H9 (cell line): Measurements from ENCODE around the gene CLECL1. TPM values are rescaled to one million over a fixed set of nuclear protein-coding genes. Genes with fewer than 3 reads are reported as not detected.
A peak's percentile ranks its signal among the peaks of the same experiment; 100 is the strongest.
"Not testable (repeated sequence)": the region's sequence is repeated elsewhere in the genome, so short reads cannot be mapped to it uniquely, and the experiment has no call there.

Source experiments
- DNase-seq: peaks from one replicate; pipeline ENCODE4 v3.0.0-alpha.2; 2017
- H2AFZ ChIP-seq: one replicate; pipeline ENCODE4 v1.6.1; 2013; ENCODE audit warnings: mild to moderate bottlenecking, low read length, control low read depth, moderate library complexity
- H2AK5ac ChIP-seq: 2 replicates; pipeline ENCODE4 v1.6.1; 2013; ENCODE audit warnings: low read length, control low read depth, mixed read lengths; ENCODE audit not compliant: insufficient read length
- H2BK120ac ChIP-seq: one replicate; pipeline ENCODE4 v1.6.1; 2013; ENCODE audit warnings: low read depth, mild to moderate bottlenecking, low read length, control low read depth, inconsistent platforms; ENCODE audit not compliant: poor library complexity, severe bottlenecking
- H2BK12ac ChIP-seq: 2 replicates; pipeline ENCODE4 v1.6.1; 2013; ENCODE audit warnings: low read length, control low read depth, mixed read lengths, low read depth; ENCODE audit not compliant: insufficient read length
- H2BK15ac ChIP-seq: 2 replicates; pipeline ENCODE4 v1.6.1; 2013; ENCODE audit warnings: low read depth, low read length, control low read depth
- H2BK20ac ChIP-seq: one replicate; pipeline ENCODE4 v1.6.1; 2013; ENCODE audit warnings: low read depth, mild to moderate bottlenecking, low read length, control low read depth, inconsistent platforms; ENCODE audit not compliant: poor library complexity, severe bottlenecking
- H2BK5ac ChIP-seq: 2 replicates; pipeline ENCODE4 v1.6.1; 2013; ENCODE audit warnings: low read length, control low read depth, mixed read lengths; ENCODE audit not compliant: insufficient read length
- H3K14ac ChIP-seq: 2 replicates; pipeline ENCODE4 v1.6.1; 2013; ENCODE audit warnings: low read length, control low read depth; ENCODE audit not compliant: insufficient read depth
- H3K18ac ChIP-seq: 2 replicates; pipeline ENCODE4 v1.6.1; 2013; ENCODE audit warnings: low read depth, mild to moderate bottlenecking, mixed read lengths, low read length, control low read depth; ENCODE audit not compliant: insufficient read length
- H3K23ac ChIP-seq: 2 replicates; pipeline ENCODE4 v1.6.1; 2013; ENCODE audit warnings: low read length, control low read depth, mixed read lengths, low read depth; ENCODE audit not compliant: insufficient read length
- H3K23me2 ChIP-seq: 2 replicates; pipeline ENCODE4 v1.6.1; 2013; ENCODE audit warnings: low read depth, mild to moderate bottlenecking, mixed read lengths, low read length, control low read depth; ENCODE audit not compliant: insufficient read length, poor library complexity, severe bottlenecking
- H3K27ac ChIP-seq: 2 replicates; pipeline ENCODE4 v1.5.1; 2013; ENCODE audit warnings: low read length, control low read depth, mixed read lengths, low read depth; ENCODE audit not compliant: insufficient read length
- H3K27me3 ChIP-seq: 2 replicates; pipeline ENCODE4 v1.6.1; 2013; ENCODE audit warnings: low read length, control low read depth, inconsistent platforms; ENCODE audit not compliant: insufficient read depth
- H3K4ac ChIP-seq: 2 replicates; pipeline ENCODE4 v1.6.1; 2013; ENCODE audit warnings: low read depth, mild to moderate bottlenecking, control low read depth, inconsistent platforms, low read length, moderate library complexity
- H3K4me1 ChIP-seq: 2 replicates; pipeline ENCODE4 v1.6.1; 2013; ENCODE audit warnings: low read length, control low read depth, inconsistent platforms; ENCODE audit not compliant: insufficient read depth
- H3K4me2 ChIP-seq: 2 replicates; pipeline ENCODE4 v1.6.1; 2013; ENCODE audit warnings: low read length, control low read depth, mixed read lengths; ENCODE audit not compliant: insufficient read length, insufficient read depth
- H3K56ac ChIP-seq: 2 replicates; pipeline ENCODE4 v1.6.1; 2013; ENCODE audit warnings: low read depth, mild to moderate bottlenecking, mixed read lengths, low read length, control low read depth; ENCODE audit not compliant: insufficient read length
- H3K79me1 ChIP-seq: 2 replicates; pipeline ENCODE4 v1.6.1; 2013; ENCODE audit warnings: low read depth, mild to moderate bottlenecking, moderate library complexity, low read length, control low read depth, inconsistent platforms; ENCODE audit not compliant: insufficient read depth, poor library complexity, severe bottlenecking
- H3K79me2 ChIP-seq: 2 replicates; pipeline ENCODE4 v1.6.1; 2013; ENCODE audit warnings: low read length, control low read depth, inconsistent platforms; ENCODE audit not compliant: insufficient read depth
- H3K9ac ChIP-seq: 2 replicates; pipeline ENCODE4 v1.6.1; 2013; ENCODE audit warnings: low read length, control low read depth, mixed read lengths; ENCODE audit not compliant: insufficient read length; ENCODE audit errors: extremely low read depth
- H3K9me3 ChIP-seq: one replicate; pipeline ENCODE4 v1.6.1; 2013; ENCODE audit warnings: low read depth, low read length, inconsistent platforms; ENCODE audit not compliant: control insufficient read depth
- H3T11ph ChIP-seq: one replicate; pipeline ENCODE4 v1.6.1; 2013; ENCODE audit warnings: mild to moderate bottlenecking, low read length, control low read depth, inconsistent platforms
- H4K20me1 ChIP-seq: one replicate; pipeline ENCODE4 v1.6.1; 2013; ENCODE audit not compliant: control insufficient read depth, insufficient read length, insufficient read depth
- H4K5ac ChIP-seq: 2 replicates; pipeline ENCODE4 v1.6.1; 2013; ENCODE audit warnings: low read depth, mild to moderate bottlenecking, mixed read lengths, low read length, control low read depth; ENCODE audit not compliant: insufficient read length
- H4K8ac ChIP-seq: replicated peaks from 2 replicates; pipeline ENCODE4 v1.6.1; 2013; ENCODE audit warnings: low read length, control low read depth, mixed read lengths, low read depth; ENCODE audit not compliant: insufficient read length
- H4K91ac ChIP-seq: 2 replicates; pipeline ENCODE4 v1.6.1; 2013; ENCODE audit warnings: low read depth, mild to moderate bottlenecking, moderate library complexity, mixed read lengths, low read length, control low read depth; ENCODE audit not compliant: insufficient read length
- H3K27ac Mint-ChIP-seq, 3 experiments: 2 replicates in 2 of 3; 3 replicates in 1 of 3; pipeline ENCODE4 v1.8.0; 2020 to 2021; ENCODE audit warnings: mixed read lengths in 3 of 3, mild to moderate bottlenecking in 1 of 3, moderate library complexity in 1 of 3
- H3K27me3 Mint-ChIP-seq: 2 replicates; pipeline ENCODE4 v1.8.0; 2021; ENCODE audit warnings: low read depth, mild to moderate bottlenecking, moderate library complexity, mixed read lengths
- H3K36me3 Mint-ChIP-seq, 3 experiments: 2 replicates in 2 of 3; 3 replicates in 1 of 3; pipeline ENCODE4 v1.8.0; 2020 to 2021; ENCODE audit warnings: low read depth in 3 of 3, mixed read lengths in 3 of 3; ENCODE audit not compliant: insufficient read depth in 1 of 3
- H3K4me1 Mint-ChIP-seq, 2 experiments: 2 replicates each; pipeline ENCODE4 v1.8.0; 2020; ENCODE audit warnings: mixed read lengths in 2 of 2
- H3K4me3 Mint-ChIP-seq, 2 experiments: 2 replicates in 1 of 2; 3 replicates in 1 of 2; pipeline ENCODE4 v1.8.0; 2020 to 2021; ENCODE audit warnings: mild to moderate bottlenecking in 2 of 2, mixed read lengths in 2 of 2, moderate library complexity in 1 of 2
- H3K9me3 Mint-ChIP-seq, 2 experiments: 2 replicates in 1 of 2; 3 replicates in 1 of 2; pipeline ENCODE4 v1.8.0; 2020; ENCODE audit warnings: mild to moderate bottlenecking in 2 of 2, mixed read lengths in 2 of 2, moderate library complexity in 1 of 2
- WGBS: extraction: QIAGEN DNeasy Blood & Tissue Kit; methylation state at CpG from one replicate; pipeline ENCODE4 v1.1.7; 2013; ENCODE audit warnings: missing lambda C conversion rate, low lambda C conversion rate, mixed read lengths; ENCODE audit not compliant: insufficient read length; ENCODE audit errors: extremely low coverage; 5-methylcytosine and 5-hydroxymethylcytosine counted together
- total RNA-seq: library from RNA; stranded (reverse); gene quantifications from 2 replicates; pipeline ENCODE4 v1.2.1, GENCODE V29; 2021
- TF ChIP-seq, protein P1 (sequence below): fragments of 200-600 bp; sonication (generic); conservative IDR thresholded peaks from 3 replicates; pipeline ENCODE4 v1.8.0; 2021; ENCODE audit warnings: antibody characterized with exemption, mild to moderate bottlenecking

The CLECL1 gene
- total RNA-seq, 1 experiment from 2014 or later, result not detected

DNA sequence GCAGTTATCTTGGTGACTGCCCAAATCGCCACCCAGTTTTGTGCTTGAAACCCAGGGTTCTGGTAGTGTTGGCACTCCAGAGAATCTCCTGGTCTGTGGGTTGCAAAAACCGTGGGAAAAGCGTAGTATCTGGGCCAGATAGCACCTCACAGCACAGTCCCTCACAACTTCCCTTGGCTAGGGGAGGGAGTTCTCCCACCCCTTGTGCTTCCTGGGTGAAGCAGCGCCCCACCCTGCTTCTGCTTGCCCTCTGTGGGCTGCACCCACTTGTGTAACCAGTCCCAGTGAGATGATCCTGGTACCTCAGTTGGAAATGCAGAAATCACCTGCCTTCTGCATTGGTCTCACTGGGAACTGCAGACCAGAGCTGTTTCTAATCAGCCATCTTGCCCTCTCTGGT lies 47.0 kb downstream of the CLECL1 start:
- H2BK15ac ChIP-seq, result no peak overlapping the region
- Mint-ChIP-seq H3K9me3 (peaks cover 10 to 12% of the 10 kb centered on the region in 2 experiments), H3K27me3 (no peaks in the 10 kb centered on the region), H3K36me3 (peaks cover 27 to 38% (median 30%) of the 10 kb centered on the region in 3 experiments), H3K27ac (peak overlapping the region in 1 of 3 experiments; percentile 70; a peak in 1 of 7 replicates), H3K4me3 (no peak overlapping the region), H3K4me1 (peaks cover 2 to 4% of the 10 kb centered on the region in 2 experiments; a peak in 2 of 4 replicates)
- H3K27ac ChIP-seq, result no peak overlapping the region
- H2BK5ac ChIP-seq, result no peak overlapping the region
- no peak overlapping the region for H3K4me2 ChIP-seq
- TF ChIP-seq, protein P1, sequence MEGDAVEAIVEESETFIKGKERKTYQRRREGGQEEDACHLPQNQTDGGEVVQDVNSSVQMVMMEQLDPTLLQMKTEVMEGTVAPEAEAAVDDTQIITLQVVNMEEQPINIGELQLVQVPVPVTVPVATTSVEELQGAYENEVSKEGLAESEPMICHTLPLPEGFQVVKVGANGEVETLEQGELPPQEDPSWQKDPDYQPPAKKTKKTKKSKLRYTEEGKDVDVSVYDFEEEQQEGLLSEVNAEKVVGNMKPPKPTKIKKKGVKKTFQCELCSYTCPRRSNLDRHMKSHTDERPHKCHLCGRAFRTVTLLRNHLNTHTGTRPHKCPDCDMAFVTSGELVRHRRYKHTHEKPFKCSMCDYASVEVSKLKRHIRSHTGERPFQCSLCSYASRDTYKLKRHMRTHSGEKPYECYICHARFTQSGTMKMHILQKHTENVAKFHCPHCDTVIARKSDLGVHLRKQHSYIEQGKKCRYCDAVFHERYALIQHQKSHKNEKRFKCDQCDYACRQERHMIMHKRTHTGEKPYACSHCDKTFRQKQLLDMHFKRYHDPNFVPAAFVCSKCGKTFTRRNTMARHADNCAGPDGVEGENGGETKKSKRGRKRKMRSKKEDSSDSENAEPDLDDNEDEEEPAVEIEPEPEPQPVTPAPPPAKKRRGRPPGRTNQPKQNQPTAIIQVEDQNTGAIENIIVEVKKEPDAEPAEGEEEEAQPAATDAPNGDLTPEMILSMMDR, result no peak
- H2BK20ac ChIP-seq, result no peak overlapping the region
- no peaks in the 10 kb centered on the region for H3K79me1 ChIP-seq
- H4K91ac ChIP-seq, result no peak overlapping the region
- H3K27me3 ChIP-seq, result no peaks in the 10 kb centered on the region
- H3K79me2 ChIP-seq, result no peaks in the 10 kb centered on the region
- no peak overlapping the region for H2AK5ac ChIP-seq
- no peak overlapping the region for H3K4ac ChIP-seq
- no peak overlapping the region for H4K5ac ChIP-seq
- no peaks in the 10 kb centered on the region for H3K9me3 ChIP-seq
- no peaks in the 10 kb centered on the region for H4K20me1 ChIP-seq
- H2BK120ac ChIP-seq, result no peak overlapping the region
- no peak overlapping the region for H3K9ac ChIP-seq
- no peaks in the 10 kb centered on the region for H3K23me2 ChIP-seq
- no peak overlapping the region for H2BK12ac ChIP-seq
- no peak overlapping the region for H2AFZ ChIP-seq
- H4K8ac ChIP-seq, result no peak overlapping the region
- H3K18ac ChIP-seq, result no peak overlapping the region
- H3K23ac ChIP-seq, result no peak overlapping the region
- no peak overlapping the region for H3T11ph ChIP-seq
- H3K4me1 ChIP-seq, result no peaks in the 10 kb centered on the region
- H3K14ac ChIP-seq, result no peak overlapping the region
- no peak overlapping the region for H3K56ac ChIP-seq
- WGBS, result no CpG with 5 or more reads among the region's 4 CpGs
- no peak for DNase-seq

DNA sequence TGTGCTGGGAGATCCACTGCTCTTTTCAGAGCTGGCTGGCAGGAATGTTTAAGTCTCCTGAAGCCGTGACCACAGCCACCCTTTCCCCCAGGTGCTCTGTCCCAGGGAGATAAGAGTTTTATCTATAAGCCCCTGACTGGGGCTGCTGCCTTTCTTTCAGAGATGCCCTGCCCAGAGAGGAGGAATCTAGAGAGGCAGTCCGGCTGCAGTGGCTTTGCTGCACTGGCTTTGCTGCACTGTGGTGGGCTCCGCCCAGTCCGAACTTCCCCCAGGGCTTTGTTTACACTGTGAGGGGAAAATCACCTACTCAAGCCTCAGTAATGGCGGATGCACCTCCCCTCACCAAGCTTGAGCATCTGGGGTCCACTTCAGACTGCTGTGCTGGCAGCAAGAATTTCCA lies 47.5 kb downstream of the CLECL1 start:
- H3K4me3 Mint-ChIP-seq, H3K27ac Mint-ChIP-seq, H2AK5ac ChIP-seq, H2BK15ac ChIP-seq, H3K9ac ChIP-seq, H3K27ac ChIP-seq, H4K8ac ChIP-seq, H3K27me3 ChIP-seq, H4K91ac ChIP-seq, H3K4me2 ChIP-seq, H3K4me1 ChIP-seq, H3K4ac ChIP-seq, H2BK120ac ChIP-seq, H3T11ph ChIP-seq, H2BK5ac ChIP-seq, H3K14ac ChIP-seq, H2AFZ ChIP-seq, H3K4me1 Mint-ChIP-seq, H2BK12ac ChIP-seq, H3K56ac ChIP-seq, H3K23me2 ChIP-seq, H3K27me3 Mint-ChIP-seq, DNase-seq, H3K23ac ChIP-seq, H3K79me1 ChIP-seq, H4K5ac ChIP-seq, H4K20me1 ChIP-seq, H3K79me2 ChIP-seq, H2BK20ac ChIP-seq, H3K9me3 ChIP-seq, H3K18ac ChIP-seq: not testable (repeated sequence)
- WGBS, result no CpG with 5 or more reads among the region's 5 CpGs
- Mint-ChIP-seq H3K9me3 (peaks cover 10 to 12% of the 10 kb centered on the region in 2 experiments), H3K36me3 (peaks cover 29 to 40% (median 32%) of the 10 kb centered on the region in 3 experiments)
